ENCODE data around the gene ACOX1.

The ACOX1 gene

GRCh38 chr17:76008630-76009425 lies 29.9 kb upstream of the ACOX1 start:
- no peak for DNase-seq (ENCODE audit: low read depth in 2 of 2)

GRCh38 chr17:76008208-76008607 lies 29.2 kb upstream of the ACOX1 start:
- no peak for DNase-seq (ENCODE audit: low read depth in 2 of 2)

- no peak for DNase-seq (ENCODE audit: low read depth in 2 of 2)
These were observed 28.8 kb upstream of the ACOX1 start for GRCh38 chr17:76007850-76008165.

- DNase-seq (ENCODE audit: low read depth in 2 of 2), result no peak
These were observed 28.3 kb upstream of the ACOX1 start for GRCh38 chr17:76007131-76007849.

GRCh38 chr17:76005263-76006149 lies 26.5 kb upstream of the ACOX1 start:
- DNase-seq (ENCODE audit: low read depth in 2 of 2), result peak; percentile 51 to 59

- DNase-seq (ENCODE audit: low read depth in 2 of 2), result no peak
These were observed 25.8 kb upstream of the ACOX1 start for GRCh38 chr17:76004750-76005262.

GRCh38 chr17:76003915-76004314 lies 24.9 kb upstream of the ACOX1 start:
- DNase-seq (ENCODE audit: low read depth in 2 of 2), result no peak

GRCh38 chr17:76002100-76002499 lies 23.1 kb upstream of the ACOX1 start:
- DNase-seq (ENCODE audit: low read depth in 2 of 2), result no peak

- no peak for DNase-seq (ENCODE audit: low read depth in 2 of 2)
These were observed 22.0 kb upstream of the ACOX1 start, which contains the start of gene CDK3 for GRCh38 chr17:76000755-76001521. Gene CDK3, plus strand, starts transcription at chr17:76000855. Its CDS starts 571 bp downstream, at chr17:76001426.

GRCh38 chr17:76000016-76000754 lies 21.2 kb upstream of the ACOX1 start:
- DNase-seq (ENCODE audit: low read depth in 2 of 2), result peak; percentile 5 to 41

GRCh38 chr17:75998327-75998795 lies 19.4 kb upstream of the ACOX1 start:
- no peak for DNase-seq (ENCODE audit: low read depth in 2 of 2)

GRCh38 chr17:75996665-75997590 lies 18.0 kb upstream of the ACOX1 start:
- peak in 1 of 2 donors; percentile 18 for DNase-seq (ENCODE audit: low read depth in 2 of 2)

- no peak for DNase-seq (ENCODE audit: low read depth in 2 of 2)
These were observed 16.5 kb upstream of the ACOX1 start for GRCh38 chr17:75995385-75995925.

- DNase-seq (ENCODE audit: low read depth in 2 of 2), result no peak
These were observed 15.9 kb upstream of the ACOX1 start for GRCh38 chr17:75994802-75995370.

- no peak for DNase-seq (ENCODE audit: low read depth in 2 of 2)
These were observed 12.4 kb upstream of the ACOX1 start for GRCh38 chr17:75991396-75991795.

GRCh38 chr17:75987041-75987440 lies 8.1 kb upstream of the ACOX1 start:
- DNase-seq (ENCODE audit: low read depth in 2 of 2), result no peak

GRCh38 chr17:75985986-75986385 lies 7.0 kb upstream of the ACOX1 start:
- no peak for DNase-seq (ENCODE audit: low read depth in 2 of 2)

GRCh38 chr17:75983501-75984181 lies 4.7 kb upstream of the ACOX1 start:
- DNase-seq (ENCODE audit: low read depth in 2 of 2), result no peak

Data from stimulated activated CD8-positive, alpha-beta memory T cell treated with anti-CD3 and anti-CD28 coated beads, Interleukin-7, amount 100 ng/mL, for 4 hours (primary cell).